ENCODE measurements around the gene UBR3.
"Not testable (repeated sequence)": the region's sequence is repeated elsewhere in the genome, so short reads cannot be mapped to it uniquely, and the experiment has no call there.

UBR3 gene

DNA sequence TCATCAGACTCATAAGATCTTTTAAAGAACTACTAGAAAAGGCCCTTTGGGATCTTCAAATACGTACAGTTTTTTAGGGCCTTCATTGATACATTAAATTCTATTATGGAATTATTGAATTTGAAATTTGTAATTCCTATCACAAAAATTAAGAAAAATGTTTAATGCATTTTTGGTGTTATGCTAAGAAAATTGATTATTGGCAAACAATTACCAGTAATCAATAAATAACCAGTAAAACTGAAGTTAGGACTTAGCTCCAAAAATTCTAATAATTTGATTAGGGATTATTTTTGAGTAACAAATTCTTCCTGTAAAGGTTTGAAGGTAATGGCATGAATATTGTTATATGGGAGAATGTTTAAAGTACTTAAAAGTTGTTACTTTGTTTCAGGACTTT is 119.3 kb downstream of the UBR3 start:
- DNase-seq: no peak

DNA sequence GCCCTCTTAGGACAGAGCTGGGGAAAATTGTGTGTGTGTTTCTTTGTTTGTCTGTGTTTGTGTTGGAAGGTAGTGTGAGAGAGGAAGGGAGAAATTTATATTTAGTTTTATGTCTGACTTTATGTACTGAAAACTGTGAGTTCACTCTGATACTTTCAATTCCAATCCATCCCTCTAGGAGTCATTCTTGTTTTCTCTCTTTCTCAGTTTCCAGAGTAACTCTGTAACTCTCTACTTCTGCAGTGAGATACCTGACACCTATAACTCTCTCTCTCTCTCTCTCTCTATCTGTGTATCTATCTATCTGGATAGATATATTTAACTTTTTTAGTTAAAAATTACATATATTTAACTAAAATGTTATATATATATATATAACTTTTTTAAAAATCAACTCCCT is 128.7 kb downstream of the UBR3 start:
- DNase-seq: no peak

DNA sequence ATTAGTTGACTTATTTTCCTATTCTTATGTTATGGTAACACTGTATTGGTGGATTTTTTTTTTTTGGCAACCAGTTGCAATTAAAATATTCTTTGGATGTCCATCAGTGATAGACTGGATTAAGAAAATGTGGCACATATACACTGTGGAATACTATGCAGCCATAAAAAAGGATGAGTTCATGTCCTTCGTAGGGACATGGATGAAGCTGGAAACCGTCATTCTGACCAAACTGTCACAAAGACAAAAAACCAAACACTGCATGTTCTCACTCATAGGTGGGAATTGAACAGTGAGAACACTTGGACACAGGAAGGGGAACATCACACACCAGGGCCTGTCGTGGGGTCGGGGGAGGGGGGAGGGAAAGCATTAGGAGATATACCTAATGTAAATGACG is 130.0 kb downstream of the UBR3 start:
- DNase-seq: not testable (repeated sequence)

DNA sequence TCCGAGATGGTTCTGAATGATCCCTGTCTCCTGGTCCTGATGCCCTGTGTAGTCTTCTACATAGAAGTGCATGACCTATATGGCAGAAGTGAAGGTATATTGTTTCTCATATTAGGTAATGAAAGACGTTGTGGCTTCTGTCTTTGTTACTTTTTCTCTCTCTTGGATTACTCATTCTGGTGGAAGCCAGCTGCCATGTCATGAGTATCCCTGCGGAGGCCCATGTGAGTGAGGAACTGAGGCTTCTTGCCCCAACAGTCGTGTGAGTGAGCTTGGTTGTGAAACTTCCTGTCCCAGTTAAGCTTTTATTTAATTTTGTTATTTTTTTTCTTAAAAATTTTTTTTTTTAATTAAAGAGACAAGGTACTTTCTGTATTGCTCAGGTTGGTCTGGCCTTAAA is 134.7 kb downstream of the UBR3 start:
- DNase-seq: no peak

DNA sequence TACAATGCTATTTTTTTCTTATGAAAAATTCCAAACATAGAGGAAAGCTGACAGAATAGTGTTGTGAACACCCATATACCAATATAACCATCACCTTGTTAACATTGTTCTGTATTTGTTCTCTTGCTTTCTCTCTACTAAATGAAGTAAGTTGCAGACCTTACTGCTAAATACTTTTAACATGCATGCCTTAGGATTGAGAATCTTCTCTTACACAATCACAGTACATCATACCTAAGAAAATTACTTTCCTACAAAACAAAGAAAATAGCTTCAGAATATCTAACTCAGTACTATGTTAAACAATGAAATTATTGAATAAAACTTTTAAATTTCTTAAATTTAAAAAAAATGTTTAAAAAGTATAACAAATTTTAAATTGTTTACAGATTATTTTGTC is 136.5 kb downstream of the UBR3 start:
- DNase-seq: no peak

DNA sequence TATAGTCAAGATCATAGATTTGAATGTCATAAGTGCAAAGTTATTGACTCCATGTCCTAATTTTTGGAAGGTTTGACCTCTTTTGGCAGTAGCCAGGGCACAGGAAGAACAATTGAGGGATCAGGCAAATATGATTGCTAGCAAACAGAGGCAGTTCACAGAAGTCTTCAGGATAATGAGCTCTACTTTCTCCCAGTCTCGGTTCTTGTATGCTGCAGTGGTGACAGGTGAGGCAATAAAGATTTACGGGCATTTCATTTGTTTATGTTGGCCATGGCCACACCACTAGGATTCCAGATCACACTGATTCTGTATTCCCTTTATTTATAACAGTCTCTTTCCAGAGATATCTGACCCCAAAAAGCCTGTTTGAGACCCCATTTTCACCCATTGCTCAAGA is 137.5 kb downstream of the UBR3 start:
- DNase-seq: no peak

DNA sequence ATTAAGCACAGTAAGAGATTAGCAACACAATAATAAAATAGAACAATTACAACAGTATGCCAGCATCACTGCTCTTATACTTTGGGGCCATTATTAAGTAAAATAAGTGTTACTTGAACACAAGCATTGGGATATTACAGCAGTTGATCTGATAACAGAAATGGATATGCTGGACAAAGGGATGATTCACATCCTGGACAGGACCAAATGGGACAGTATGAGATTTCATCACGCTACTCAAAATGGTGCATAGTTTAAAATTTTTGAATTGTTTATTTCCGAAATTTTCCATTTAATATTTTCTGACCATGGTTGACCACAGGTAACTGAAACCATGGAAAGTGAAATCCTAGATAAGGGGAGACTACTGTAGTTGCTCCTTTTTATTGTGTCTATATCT is 138.2 kb downstream of the UBR3 start:
- DNase-seq: no peak

DNA sequence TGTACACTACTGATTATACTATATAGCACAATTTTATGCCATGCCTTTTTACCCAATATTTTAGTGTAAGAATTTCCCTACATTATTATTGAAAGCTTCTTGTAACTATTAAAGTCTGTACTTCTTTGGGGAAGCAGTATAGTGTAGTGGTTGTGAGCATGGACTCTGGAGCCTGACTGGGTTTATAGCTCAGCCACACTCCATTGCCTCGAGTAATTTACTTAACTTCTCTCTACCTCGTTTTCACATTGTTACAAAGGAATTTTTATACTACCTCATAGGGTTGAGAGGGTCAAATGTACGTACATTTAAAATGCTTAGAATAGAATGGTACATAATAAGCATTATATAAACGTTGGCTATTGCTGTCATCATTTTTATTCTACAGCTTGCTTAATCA is 139.2 kb downstream of the UBR3 start:
- DNase-seq: no peak

DNA sequence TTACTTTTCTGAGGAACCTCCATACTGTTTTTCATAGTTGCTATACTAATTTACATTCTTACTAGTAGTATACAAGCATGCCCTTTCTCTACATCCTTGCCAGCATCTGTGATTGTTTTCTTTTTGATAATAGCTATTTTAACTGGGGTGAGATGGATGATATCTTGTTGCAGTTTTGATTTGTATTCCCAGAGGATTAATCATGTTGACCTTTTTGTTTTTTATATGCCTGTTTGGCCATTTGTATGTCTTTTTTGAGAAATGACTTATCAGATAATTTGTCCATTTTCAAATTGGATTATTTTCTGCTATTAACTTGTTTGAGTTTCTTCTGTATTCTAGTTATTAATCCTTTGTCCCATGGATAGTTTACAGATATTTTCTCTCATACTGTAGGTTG is 141.5 kb downstream of the UBR3 start:
- no peak for DNase-seq

DNA sequence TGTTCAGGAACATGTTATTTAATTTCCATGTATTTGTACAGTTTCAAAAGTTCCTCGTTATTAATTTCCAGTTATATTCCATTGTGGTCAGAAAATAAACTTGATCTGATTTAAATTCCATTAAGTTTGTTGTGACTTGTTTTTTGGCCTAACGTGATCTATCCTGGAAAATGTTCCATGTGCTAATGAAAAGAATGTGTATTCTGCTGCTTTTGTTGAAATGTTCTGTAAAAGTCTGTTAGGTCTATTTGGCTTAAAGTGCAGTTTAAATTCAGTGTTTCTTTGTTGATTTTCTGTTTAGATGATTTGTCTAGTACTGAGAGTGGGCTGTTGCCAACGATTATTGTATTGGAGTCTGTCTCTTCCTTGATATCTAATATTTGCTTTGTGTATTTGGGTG is 148.0 kb downstream of the UBR3 start:
- no peak for DNase-seq

DNA sequence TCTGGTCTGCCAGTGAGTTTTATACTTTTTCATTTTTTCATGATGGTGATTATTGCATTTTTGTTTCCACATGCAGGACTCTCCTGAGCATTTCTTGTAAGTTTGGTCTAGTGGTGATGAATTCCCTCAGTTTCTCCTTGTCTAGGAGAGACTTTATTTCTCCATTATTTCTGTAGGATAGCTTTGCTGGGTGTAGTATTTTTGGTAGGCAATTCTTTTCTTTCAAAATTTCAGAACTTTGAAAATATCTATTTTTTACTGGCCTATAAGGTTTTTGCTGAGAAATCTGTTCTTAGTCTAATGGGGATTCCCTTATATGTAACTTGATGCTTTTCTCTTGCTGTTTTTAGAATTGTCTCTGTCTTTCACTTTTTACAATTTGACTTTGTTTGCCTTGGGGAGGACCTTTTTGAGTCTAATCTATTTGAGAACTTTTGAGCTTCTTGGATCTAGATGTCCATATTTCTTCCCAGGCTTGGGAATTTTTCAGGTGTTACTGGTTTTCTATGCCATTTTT is 149.1 kb downstream of the UBR3 start:
- DNase-seq: no peak

DNA sequence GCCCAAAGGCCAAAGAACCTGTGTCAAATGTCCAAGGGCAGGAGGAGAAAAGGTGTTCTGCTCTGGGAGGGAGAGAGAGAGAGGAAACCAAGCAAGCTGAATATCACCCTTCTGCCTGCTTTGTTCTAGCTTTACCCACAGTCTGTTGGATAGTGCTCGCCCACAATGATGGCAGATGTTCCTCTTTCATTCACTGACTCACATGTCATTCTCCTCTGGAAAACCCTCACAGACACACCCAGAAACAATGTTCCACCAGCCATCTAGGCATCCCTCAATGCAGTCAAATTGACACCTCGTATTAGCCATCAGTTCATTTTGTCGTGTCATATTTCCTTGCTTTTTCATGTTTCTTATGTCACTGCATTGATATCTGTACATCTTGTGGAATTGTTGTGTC is 150.3 kb downstream of the UBR3 start:
- DNase-seq: no peak

DNA sequence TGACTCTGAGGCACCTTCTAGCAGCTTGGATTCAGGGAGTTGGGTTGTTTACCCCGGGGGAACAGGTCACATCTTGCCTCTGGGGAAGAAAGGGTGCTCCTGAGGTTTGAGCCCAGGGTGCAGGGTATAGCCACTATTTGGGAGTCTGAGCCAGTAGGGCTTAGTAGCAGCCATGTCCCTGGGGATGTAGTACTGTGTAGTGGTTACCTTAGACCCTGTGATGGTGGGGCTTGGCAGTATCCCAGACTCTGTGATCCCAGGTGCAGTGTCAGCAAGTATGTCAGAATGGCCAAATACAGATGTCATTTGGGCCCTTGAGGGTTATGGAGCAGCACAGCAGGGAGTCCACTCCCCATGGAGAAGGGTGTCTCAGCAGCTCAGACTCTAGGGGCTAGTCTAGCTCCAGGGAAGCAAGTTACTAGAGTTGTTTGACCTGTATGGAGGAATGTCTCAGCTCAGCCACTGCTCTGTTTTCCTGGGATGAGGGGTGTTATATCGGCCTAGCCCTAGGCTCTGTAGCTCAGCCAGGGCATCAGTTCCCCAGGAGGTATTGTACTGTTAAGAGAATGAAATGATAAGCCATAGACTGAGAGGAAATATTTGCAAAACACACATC is 151.3 kb downstream of the UBR3 start:
- DNase-seq: no peak

DNA sequence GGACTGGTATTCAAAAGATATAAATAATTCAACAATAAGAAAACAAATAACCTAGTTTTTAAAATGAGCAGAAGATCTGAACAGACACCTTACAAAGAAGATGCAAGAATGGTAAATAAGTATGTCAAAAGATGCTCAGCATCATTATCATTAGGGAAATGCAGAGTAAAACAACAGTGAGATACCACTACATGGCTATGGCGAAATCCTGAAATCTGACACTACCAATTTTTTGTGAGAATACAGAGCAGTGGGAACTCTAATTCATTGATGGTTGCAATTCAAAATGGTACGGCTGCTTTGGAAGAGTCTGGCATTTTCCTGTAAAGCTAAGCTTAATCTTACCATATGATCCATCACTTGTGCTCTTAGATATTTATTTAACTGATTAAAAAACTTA is 151.8 kb downstream of the UBR3 start:
- DNase-seq: no peak

DNA sequence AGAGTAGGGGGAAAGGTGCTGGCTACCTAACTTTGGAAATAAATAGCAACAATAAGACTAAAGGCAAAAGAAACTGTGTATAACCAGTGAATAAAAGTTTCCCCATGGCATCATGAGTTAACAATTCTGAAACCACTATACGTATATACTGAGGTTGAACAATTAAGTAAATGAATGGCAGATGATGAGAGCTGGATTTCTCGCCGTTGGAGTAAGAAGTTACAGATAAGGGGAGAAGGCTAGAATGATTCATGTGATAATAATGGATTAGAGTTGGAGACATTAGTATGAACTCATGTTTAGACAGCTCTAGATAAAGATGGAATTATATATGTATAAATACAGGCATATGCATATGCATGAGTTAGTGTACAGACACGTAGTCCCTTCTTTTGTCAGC is 152.7 kb downstream of the UBR3 start:
- no peak for DNase-seq

DNA sequence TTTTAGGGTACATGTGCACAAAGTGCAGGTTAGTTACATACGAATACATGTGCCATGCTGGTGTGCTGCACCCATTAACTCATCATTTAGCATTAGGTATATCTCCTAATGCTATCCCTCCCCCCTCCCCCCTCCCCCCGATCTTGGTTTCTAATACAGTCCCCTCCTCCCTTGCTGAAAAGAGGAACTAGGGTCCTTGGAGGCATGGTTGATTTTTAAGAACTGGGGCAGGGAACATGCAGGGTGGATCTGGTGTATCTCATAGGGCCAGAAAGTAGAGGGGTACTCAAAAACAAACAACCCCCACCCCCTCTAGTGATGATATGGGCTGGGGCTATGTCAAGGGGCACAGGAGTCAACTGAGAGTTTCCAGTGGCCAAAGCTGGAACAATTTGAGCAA is 153.4 kb downstream of the UBR3 start:
- no peak for DNase-seq

DNA sequence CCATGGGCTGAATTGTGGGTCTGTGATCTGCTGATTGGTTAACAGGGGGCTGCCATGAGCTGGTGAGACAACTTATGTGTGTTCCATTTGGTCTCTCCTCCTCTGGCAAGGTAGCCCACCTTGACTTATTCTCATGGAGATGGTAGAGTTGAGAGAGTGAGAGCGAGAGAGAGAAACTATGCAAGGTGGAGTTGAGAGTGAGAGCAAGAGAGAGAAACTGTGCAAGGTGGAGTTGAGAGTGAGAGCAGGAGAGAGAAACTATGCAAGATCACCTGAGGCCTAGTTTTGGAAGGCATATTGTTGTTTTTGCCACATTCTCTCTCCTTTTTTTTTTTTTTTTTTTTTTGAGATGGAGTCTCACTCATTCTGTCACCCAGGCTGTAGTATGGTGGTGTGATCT is 155.7 kb downstream of the UBR3 start:
- DNase-seq: no peak

DNA sequence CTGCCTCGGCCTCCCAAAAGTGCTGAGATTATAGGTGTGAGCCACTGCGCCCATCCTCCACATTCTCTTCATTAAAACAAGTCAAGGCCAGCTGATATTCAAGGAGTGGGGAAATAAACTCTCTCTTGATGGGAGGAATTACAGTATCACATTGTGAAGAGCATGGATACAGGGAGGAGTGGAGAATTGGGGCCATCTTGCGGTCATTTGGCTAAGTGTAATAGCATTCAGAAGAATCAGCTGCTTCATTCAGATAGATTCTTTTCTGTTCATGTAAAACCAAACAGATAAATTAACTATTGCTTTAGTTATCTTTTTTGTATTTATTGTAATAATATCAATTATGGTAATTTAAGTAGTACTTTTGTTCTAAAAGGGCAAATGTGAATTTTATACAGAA is 156.3 kb downstream of the UBR3 start:
- DNase-seq: no peak

DNA sequence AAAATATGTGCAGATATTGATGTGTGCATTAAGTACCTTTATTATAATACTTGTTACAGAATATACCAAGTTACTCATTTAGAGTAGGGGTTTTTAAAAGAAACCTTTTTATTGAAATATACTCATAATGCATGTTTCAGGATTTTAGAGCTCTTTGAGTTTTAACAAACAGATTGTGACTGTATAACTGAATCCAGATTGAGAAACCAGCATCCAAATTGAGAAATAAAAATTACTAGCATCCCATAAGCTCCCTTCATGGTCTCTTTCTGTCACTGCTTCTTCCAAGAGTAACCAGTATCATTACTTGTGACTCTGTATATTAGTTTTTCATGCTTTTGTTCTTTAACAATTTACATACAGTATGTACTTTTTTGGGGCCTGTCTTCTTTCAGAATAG is 156.9 kb downstream of the UBR3 start:
- DNase-seq: no peak

DNA sequence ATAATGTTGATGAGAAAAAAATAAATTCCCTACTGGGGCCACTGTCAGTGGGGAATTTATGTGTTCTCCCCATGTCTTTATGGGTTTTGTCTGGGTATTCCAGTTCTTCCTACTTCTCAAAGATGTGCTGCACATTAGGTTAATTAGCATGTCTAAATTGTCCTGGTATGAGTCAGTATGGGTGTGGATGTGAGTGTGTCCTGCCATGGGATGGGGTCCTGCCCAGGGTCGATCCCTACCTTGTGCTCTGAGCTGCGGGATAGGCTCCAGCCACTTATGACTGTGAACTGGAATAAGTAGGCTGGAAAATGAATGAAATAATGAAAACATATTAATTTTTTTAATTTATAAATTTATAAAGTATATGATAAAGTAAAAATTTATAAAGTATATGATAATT is 167.5 kb downstream of the UBR3 start:
- no peak for DNase-seq

DNA sequence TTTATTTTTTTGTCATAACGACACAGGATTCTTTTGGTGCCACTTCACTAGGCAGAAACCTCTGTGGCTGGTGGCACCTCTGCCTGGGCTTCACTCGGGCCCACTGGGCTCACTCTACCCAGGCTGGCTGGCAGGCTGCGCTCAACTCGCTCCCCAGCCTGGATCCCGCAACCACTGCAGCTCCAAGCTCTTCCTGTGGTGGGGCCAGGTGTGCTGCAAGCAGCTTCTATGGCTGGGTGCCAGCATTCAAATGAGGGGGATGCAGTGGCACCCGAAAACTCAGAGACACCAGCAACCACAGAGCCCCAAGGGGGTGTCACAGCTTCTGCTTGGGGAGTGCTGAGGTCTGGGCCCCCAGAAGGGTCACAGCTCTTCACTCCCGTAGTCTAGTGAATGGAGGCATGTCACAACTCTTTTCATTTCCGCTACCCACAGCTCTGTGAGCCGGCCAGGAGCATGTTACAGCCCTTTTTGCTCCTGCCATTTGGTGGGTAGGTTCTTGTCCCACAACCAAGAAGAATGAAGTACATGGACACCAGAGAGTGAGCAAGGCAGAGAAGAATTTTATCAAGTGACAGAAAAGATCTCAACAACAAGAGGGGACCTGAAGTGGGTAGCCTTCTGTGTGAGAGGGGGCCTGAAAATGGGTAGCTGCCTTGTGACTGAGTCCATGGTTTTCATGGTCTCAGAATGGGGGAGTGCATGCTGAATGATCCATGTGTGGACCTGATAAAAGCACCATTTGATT is 170.1 kb downstream of the UBR3 start:
- DNase-seq: no peak

DNA sequence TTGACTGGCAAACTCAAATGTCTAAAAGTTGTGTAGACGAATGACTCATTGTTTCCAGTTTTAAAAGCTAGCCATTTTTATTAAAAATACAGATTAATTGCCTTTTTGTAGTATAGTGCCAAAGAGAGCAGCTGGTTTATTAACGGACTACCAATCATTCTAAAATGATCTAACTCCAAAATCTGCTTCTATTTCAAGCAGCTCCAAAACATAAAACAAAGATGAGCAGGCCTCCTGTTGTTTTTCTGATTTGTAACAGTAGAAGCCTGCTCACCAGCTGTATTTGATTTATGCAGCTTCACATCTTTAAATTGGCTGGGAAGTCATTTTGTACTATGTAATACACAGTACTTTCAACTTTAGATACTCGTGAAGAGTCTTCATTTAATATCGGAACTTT is 171.8 kb downstream of the UBR3 start:
- no peak for DNase-seq

DNA sequence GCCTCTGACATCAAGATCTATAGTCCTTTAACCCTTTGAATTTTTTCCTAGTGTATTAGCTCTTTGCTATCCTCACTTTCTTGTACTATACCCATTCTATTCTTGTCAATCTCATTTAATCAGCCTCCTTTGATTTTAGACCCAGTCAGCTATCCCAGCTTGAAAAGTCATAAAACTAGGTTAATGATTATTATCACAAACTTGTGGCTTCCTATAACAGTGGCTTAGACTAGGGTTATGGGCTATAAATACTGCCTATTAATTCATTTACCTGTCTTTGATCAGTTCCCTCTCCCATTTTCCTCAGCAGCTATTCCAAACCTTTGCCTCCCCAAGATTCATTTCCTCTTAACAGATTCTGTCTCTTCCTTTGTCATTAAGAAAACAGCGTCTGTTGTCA is 174.8 kb downstream of the UBR3 start:
- no peak for DNase-seq

DNA sequence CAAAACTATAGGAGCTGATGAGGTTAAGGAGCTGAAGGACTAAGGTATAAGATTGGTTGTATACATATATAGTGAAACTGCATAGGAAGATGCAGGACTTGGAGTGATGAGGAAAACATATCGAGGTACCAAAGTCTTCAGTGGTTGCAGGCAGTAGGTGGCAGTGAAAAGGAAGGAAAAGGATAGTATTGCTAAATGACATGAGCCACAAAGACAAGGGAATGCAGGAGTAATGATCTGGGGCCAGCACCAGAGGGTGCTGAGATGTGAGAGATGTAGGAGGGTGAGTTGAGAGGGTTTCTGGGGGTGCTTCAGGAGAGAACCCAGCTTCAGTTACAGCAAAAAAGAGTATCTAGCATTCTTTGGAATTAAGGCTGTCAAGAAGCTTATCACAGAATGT is 178.4 kb downstream of the UBR3 start:
- DNase-seq: no peak
